HepG2 (cell line): ENCODE data around the gene TXN. TPM values are rescaled to one million over a fixed set of nuclear protein-coding genes. Genes with fewer than 3 reads are reported as not detected.
A peak's percentile ranks its signal among the peaks of the same experiment; 100 is the strongest.

Experiments
- ARID2 ChIP-seq: sonication (generic); formaldehyde crosslinking; IDR thresholded peaks from 2 replicates; pipeline ENCODE4 v1.8.1; 2022; ENCODE audit warnings: mild to moderate bottlenecking, missing genetic modification reagents, borderline replicate concordance
- ARID5B ChIP-seq: IDR thresholded peaks from 2 replicates; pipeline ENCODE4 v1.4.0; 2020; ENCODE audit warnings: mild to moderate bottlenecking, missing genetic modification reagents
- FOXA3 ChIP-seq: IDR thresholded peaks from 2 replicates; pipeline ENCODE4 v1.6.1; 2016; ENCODE audit warnings: missing genetic modification reagents, missing compliant biosample characterization
- FOXJ3 ChIP-seq: sonication (generic); formaldehyde crosslinking; IDR thresholded peaks from 2 replicates; pipeline ENCODE4 v1.4.0; 2020; ENCODE audit warnings: missing genetic modification reagents, mild to moderate bottlenecking, borderline replicate concordance
- JUN ChIP-seq: sonication (generic); formaldehyde crosslinking; IDR thresholded peaks from 2 replicates; pipeline ENCODE4 v1.4.0; 2020; ENCODE audit warnings: mild to moderate bottlenecking, missing genetic modification reagents
- MXD4 ChIP-seq: IDR thresholded peaks from 2 replicates; pipeline ENCODE4 v1.6.1; 2016; ENCODE audit warnings: mild to moderate bottlenecking, missing biosample characterization, missing genetic modification reagents
- SMARCE1 ChIP-seq: fragments of 450-650 bp; IDR thresholded peaks from 2 replicates; pipeline ENCODE4 v1.6.1; 2017; ENCODE audit warnings: borderline replicate concordance
- THRA ChIP-seq: sonication (generic); formaldehyde crosslinking; IDR thresholded peaks from 2 replicates; pipeline ENCODE4 v1.4.0; 2020; ENCODE audit warnings: missing genetic modification reagents, borderline replicate concordance
- ZBTB40 ChIP-seq, 2 experiments: fragments of 450-650 bp in 1 of 2; sonication (generic) in 1 of 2; formaldehyde crosslinking in 1 of 2; IDR thresholded peaks; 2 replicates each; pipeline versions ENCODE4 v1.6.1 to v1.8.0; 2016 to 2022; ENCODE audit warnings: antibody characterized with exemption in 1 of 2, mild to moderate bottlenecking in 1 of 2, missing genetic modification reagents in 1 of 2
- ZFP62 ChIP-seq: sonication (generic); formaldehyde crosslinking; IDR thresholded peaks from 2 replicates; pipeline ENCODE4 v1.4.0; 2020; ENCODE audit warnings: missing genetic modification reagents
- ZNF230 ChIP-seq: sonication (generic); formaldehyde crosslinking; IDR thresholded peaks from 2 replicates; pipeline ENCODE4 v1.4.0; 2020; ENCODE audit warnings: mild to moderate bottlenecking, missing genetic modification reagents
- ZNF644 ChIP-seq: IDR thresholded peaks from 2 replicates; pipeline ENCODE4 v1.6.1; 2016; ENCODE audit warnings: low read depth
- polyA plus RNA-seq, 8 experiments: library from polyadenylated mRNA; depleted of rRNA in 3 of 8; stranded (reverse) in 7 of 8; unstranded in 1 of 8; fragments of >200 nt; fragmentation: Illumina TruSeq in 4 of 8; extraction: Trizol in 4 of 8; gene quantifications; 2 replicates each; pipeline versions ENCODE4 v1.2.1 to v1.2.3, GENCODE V29; 2011 to 2016; ENCODE audit warnings: low read depth in 4 of 8, missing spikeins in 1 of 8, mixed read lengths in 1 of 8; ENCODE audit not compliant: insufficient read depth in 1 of 8
- total RNA-seq, 5 experiments: library from RNA; depleted of rRNA; stranded (reverse); fragments of >200 nt; fragmentation: Illumina TruSeq; extraction: Trizol; gene quantifications; 2 replicates each; pipeline ENCODE4 v1.2.3, GENCODE V29; 2016; ENCODE audit warnings: low read depth in 1 of 5

TXN gene
- total and polyA plus RNA-seq, 2 of the 13 experiments (the other 11 are each of a cell fraction or from before 2014, with no cell fraction given) = 364 to 470 TPM

GRCh38 chr9:110220809-110221208 is 35.5 kb downstream of the TXN start (continued):
- TF ChIP-seq THRA (CRISPR knock-in tag) = peak; percentile 53; the same call in 1 of the 2 replicates
- no peak for TF ChIP-seq ZFP62 (CRISPR knock-in tag)
- TF ChIP-seq ZBTB40 (IDR thresholded peaks at IDR 0.05) = no peak
- 0 out of 2 replicates have a peak, but pooled peaks have one; percentile 29 for TF ChIP-seq ZBTB40 (CRISPR knock-in tag; IDR thresholded peaks at IDR 0.05)
- peak; percentile 60; the same call in 1 of the 2 replicates for TF ChIP-seq ZNF644
- TF ChIP-seq ARID5B (CRISPR knock-in tag) = peak; percentile 95
- TF ChIP-seq ARID2 (CRISPR knock-in tag) = 0 out of 2 replicates have a peak, but pooled peaks have one; percentile 72
- TF ChIP-seq ZNF230 = 0 out of 2 replicates have a peak, but pooled peaks have one; percentile 49
- no peak for TF ChIP-seq MXD4 (CRISPR knock-in tag)
- TF ChIP-seq FOXA3 (CRISPR knock-in tag) = peak; percentile 84
- no peak for TF ChIP-seq SMARCE1
- TF ChIP-seq JUN (CRISPR knock-in tag) = no peak
- TF ChIP-seq FOXJ3 (CRISPR knock-in tag) = peak; percentile 87; the same call in 1 of the 2 replicates
